K562 (cell line): ENCODE results near the gene SCUBE1.

Source experiments
- BMI1 ChIP-seq: fragments of 150-350 bp; IDR thresholded peaks from 2 replicates; pipeline ENCODE4 v1.6.1; 2014; ENCODE audit warnings: low read length
- EGR1 ChIP-seq: fragments of 450-650 bp; conservative IDR thresholded peaks from 2 replicates; pipeline ENCODE4 v1.6.1; 2017; ENCODE audit warnings: mild to moderate bottlenecking
- RUNX1 ChIP-seq: sonication (generic); IDR thresholded peaks from 2 replicates; pipeline ENCODE4 v1.6.1; 2016; ENCODE audit warnings: antibody characterized with exemption, low read depth
- SREBF1 ChIP-seq: fragments of 150-350 bp; IDR thresholded peaks from 2 replicates; pipeline ENCODE4 v1.6.1; 2014; ENCODE audit warnings: antibody characterized with exemption, low read depth, low read length, borderline replicate concordance
- TBP ChIP-seq: optimal IDR thresholded peaks from 2 replicates; pipeline ENCODE3; 2011; ENCODE audit warnings: low read depth, low read length, improper control_type of control experiment
- TCF7L2 ChIP-seq: fragments of 150-350 bp; IDR thresholded peaks from 2 replicates; pipeline ENCODE4 v1.6.1; 2016; ENCODE audit warnings: low read depth, mild to moderate bottlenecking, low read length, moderate library complexity
- ZNF311 ChIP-seq: fragments of 250-450 bp; sonication (Bioruptor Pico); IDR thresholded peaks from 2 replicates; pipeline ENCODE4 v1.4.0; 2020; ENCODE audit warnings: mild to moderate bottlenecking, moderate library complexity
- TF ChIP-seq, protein P1 (sequence below): sonication (generic); formaldehyde crosslinking; IDR thresholded peaks from 2 replicates; pipeline ENCODE4 v1.8.1; 2022; ENCODE audit warnings: missing genetic modification reagents
- TF ChIP-seq, protein P2 (sequence below), 2 experiments: fragments of 450-650 bp in 1 of 2; sonication (generic) in 1 of 2; formaldehyde crosslinking in 1 of 2; IDR thresholded peaks in 1 of 2; conservative IDR thresholded peaks in 1 of 2; 2 replicates each; pipeline versions ENCODE4 v1.6.1 to v1.8.1; 2016 to 2023; ENCODE audit warnings: mild to moderate bottlenecking in 2 of 2, moderate library complexity in 2 of 2, inconsistent platforms in 1 of 2, missing genetic modification reagents in 1 of 2
- TF ChIP-seq, protein P3 (sequence below), 3 experiments: IDR thresholded peaks in 2 of 3; conservative IDR thresholded peaks in 1 of 3; 2 replicates each; pipeline ENCODE4 v1.5.1; 2011 to 2012; ENCODE audit warnings: low read length in 3 of 3, mild to moderate bottlenecking in 3 of 3, control low read depth in 2 of 3, improper control_type of control experiment in 1 of 3, inconsistent platforms in 1 of 3, low read depth in 1 of 3, mixed read lengths in 1 of 3, moderate library complexity in 1 of 3; ENCODE audit not compliant: insufficient read depth in 2 of 3
- TF ChIP-seq, protein P4 (sequence below): fragments of 450-650 bp; IDR thresholded peaks from 2 replicates; pipeline ENCODE4 v1.6.1; 2016; ENCODE audit warnings: borderline replicate concordance
- TF ChIP-seq, protein P5 (sequence below): fragments of 200-800 bp; sonication (Bioruptor generic); IDR thresholded peaks from 2 replicates; pipeline ENCODE4 v1.6.1; 2017; ENCODE audit warnings: missing genetic modification characterization, missing compliant biosample characterization
- TF ChIP-seq, protein P6 (sequence below): fragments of 250-450 bp; sonication (Bioruptor Pico); IDR thresholded peaks from 2 replicates; pipeline ENCODE4 v1.5.1; 2021; ENCODE audit warnings: mild to moderate bottlenecking

DNA sequence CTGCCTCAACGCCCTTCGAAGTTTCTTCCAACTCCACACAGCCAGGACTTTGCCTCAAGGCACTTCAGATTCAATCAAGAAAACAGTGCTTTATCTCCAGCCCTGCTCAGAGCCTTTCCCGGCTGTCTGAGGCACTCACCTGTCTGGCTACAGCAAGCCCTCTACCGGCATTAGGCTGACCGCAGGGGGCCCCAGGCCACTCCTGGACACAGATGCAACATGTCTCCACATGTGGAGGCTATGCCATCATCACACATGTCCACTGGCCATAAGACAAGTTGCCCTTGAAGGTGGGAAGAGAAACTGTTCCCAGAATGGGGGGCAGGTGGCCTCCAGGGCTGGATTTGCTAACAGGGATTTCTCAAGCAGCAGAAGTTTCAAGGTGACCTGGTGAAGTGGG lies 10.0 kb downstream of the SCUBE1 start:
- TF ChIP-seq TCF7L2 (no peak), ZNF311 (no peak), EGR1 (no peak), SREBF1 (no peak), RUNX1 (no peak), TBP (no peak), BMI1 (no peak)
- TF ChIP-seq, protein P1, sequence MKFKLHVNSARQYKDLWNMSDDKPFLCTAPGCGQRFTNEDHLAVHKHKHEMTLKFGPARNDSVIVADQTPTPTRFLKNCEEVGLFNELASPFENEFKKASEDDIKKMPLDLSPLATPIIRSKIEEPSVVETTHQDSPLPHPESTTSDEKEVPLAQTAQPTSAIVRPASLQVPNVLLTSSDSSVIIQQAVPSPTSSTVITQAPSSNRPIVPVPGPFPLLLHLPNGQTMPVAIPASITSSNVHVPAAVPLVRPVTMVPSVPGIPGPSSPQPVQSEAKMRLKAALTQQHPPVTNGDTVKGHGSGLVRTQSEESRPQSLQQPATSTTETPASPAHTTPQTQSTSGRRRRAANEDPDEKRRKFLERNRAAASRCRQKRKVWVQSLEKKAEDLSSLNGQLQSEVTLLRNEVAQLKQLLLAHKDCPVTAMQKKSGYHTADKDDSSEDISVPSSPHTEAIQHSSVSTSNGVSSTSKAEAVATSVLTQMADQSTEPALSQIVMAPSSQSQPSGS = no peak
- TF ChIP-seq, protein P2, sequence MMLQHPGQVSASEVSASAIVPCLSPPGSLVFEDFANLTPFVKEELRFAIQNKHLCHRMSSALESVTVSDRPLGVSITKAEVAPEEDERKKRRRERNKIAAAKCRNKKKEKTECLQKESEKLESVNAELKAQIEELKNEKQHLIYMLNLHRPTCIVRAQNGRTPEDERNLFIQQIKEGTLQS (IDR thresholded peaks at IDR 0.05) = no peak
- TF ChIP-seq, protein P2 (CRISPR knock-in tag; conservative IDR thresholded peaks at IDR 0.05) = no peak
- TF ChIP-seq, protein P3, sequence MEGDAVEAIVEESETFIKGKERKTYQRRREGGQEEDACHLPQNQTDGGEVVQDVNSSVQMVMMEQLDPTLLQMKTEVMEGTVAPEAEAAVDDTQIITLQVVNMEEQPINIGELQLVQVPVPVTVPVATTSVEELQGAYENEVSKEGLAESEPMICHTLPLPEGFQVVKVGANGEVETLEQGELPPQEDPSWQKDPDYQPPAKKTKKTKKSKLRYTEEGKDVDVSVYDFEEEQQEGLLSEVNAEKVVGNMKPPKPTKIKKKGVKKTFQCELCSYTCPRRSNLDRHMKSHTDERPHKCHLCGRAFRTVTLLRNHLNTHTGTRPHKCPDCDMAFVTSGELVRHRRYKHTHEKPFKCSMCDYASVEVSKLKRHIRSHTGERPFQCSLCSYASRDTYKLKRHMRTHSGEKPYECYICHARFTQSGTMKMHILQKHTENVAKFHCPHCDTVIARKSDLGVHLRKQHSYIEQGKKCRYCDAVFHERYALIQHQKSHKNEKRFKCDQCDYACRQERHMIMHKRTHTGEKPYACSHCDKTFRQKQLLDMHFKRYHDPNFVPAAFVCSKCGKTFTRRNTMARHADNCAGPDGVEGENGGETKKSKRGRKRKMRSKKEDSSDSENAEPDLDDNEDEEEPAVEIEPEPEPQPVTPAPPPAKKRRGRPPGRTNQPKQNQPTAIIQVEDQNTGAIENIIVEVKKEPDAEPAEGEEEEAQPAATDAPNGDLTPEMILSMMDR (IDR thresholded peaks at IDR 0.05 in 2 of 3, conservative IDR thresholded peaks at IDR 0.05 in 1 of 3; ENCODE audit: insufficient read depth in 2 of 3, low read depth in 1 of 3, low read length in 3 of 3) = no peak
- TF ChIP-seq, protein P4, sequence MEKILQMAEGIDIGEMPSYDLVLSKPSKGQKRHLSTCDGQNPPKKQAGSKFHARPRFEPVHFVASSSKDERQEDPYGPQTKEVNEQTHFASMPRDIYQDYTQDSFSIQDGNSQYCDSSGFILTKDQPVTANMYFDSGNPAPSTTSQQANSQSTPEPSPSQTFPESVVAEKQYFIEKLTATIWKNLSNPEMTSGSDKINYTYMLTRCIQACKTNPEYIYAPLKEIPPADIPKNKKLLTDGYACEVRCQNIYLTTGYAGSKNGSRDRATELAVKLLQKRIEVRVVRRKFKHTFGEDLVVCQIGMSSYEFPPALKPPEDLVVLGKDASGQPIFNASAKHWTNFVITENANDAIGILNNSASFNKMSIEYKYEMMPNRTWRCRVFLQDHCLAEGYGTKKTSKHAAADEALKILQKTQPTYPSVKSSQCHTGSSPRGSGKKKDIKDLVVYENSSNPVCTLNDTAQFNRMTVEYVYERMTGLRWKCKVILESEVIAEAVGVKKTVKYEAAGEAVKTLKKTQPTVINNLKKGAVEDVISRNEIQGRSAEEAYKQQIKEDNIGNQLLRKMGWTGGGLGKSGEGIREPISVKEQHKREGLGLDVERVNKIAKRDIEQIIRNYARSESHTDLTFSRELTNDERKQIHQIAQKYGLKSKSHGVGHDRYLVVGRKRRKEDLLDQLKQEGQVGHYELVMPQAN = no peak
- TF ChIP-seq, protein P5, sequence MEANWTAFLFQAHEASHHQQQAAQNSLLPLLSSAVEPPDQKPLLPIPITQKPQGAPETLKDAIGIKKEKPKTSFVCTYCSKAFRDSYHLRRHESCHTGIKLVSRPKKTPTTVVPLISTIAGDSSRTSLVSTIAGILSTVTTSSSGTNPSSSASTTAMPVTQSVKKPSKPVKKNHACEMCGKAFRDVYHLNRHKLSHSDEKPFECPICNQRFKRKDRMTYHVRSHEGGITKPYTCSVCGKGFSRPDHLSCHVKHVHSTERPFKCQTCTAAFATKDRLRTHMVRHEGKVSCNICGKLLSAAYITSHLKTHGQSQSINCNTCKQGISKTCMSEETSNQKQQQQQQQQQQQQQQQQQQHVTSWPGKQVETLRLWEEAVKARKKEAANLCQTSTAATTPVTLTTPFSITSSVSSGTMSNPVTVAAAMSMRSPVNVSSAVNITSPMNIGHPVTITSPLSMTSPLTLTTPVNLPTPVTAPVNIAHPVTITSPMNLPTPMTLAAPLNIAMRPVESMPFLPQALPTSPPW (CRISPR knock-in tag) = no peak
- TF ChIP-seq, protein P6, sequence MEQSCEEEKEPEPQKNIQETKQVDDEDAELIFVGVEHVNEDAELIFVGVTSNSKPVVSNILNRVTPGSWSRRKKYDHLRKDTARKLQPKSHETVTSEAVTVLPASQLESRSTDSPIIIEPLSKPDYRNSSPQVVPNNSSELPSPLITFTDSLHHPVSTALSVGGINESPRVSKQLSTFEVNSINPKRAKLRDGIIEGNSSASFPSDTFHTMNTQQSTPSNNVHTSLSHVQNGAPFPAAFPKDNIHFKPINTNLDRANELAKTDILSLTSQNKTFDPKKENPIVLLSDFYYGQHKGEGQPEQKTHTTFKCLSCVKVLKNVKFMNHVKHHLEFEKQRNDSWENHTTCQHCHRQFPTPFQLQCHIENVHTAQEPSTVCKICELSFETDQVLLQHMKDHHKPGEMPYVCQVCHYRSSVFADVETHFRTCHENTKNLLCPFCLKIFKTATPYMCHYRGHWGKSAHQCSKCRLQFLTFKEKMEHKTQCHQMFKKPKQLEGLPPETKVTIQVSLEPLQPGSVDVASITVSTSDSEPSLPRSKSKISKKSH = no peak
